SU-DHL-6 (cell line): Measurements from ENCODE around the gene SLC6A20.

ENCODE experiments used
- EZH2phosphoT487 ChIP-seq: fragments of 200-600 bp; sonication (generic), shearing (Covaris generic); conservative IDR thresholded peaks from 2 replicates; pipeline ENCODE4 v1.6.1; 2018; ENCODE audit warnings: mild to moderate bottlenecking, antibody characterized with exemption, low read length, moderate library complexity, mixed read lengths
- TF ChIP-seq, protein P1 (sequence below): fragments of 200-600 bp; sonication (generic); IDR thresholded peaks from one replicate; pipeline ENCODE4 v1.5.1; 2017; ENCODE audit warnings: antibody characterized with exemption, mild to moderate bottlenecking, low read length, moderate library complexity; ENCODE audit not compliant: insufficient read depth, poor library complexity, severe bottlenecking

GRCh38 chr3:45779746-45780735 lies 16.3 kb downstream of the SLC6A20 start:
- TF ChIP-seq, protein P1, sequence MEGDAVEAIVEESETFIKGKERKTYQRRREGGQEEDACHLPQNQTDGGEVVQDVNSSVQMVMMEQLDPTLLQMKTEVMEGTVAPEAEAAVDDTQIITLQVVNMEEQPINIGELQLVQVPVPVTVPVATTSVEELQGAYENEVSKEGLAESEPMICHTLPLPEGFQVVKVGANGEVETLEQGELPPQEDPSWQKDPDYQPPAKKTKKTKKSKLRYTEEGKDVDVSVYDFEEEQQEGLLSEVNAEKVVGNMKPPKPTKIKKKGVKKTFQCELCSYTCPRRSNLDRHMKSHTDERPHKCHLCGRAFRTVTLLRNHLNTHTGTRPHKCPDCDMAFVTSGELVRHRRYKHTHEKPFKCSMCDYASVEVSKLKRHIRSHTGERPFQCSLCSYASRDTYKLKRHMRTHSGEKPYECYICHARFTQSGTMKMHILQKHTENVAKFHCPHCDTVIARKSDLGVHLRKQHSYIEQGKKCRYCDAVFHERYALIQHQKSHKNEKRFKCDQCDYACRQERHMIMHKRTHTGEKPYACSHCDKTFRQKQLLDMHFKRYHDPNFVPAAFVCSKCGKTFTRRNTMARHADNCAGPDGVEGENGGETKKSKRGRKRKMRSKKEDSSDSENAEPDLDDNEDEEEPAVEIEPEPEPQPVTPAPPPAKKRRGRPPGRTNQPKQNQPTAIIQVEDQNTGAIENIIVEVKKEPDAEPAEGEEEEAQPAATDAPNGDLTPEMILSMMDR = no peak
- no peak for TF ChIP-seq EZH2phosphoT487
